Parathyroid adenoma (tissue), 2 donors: ENCODE data around the gene UCHL3.

ENCODE experiments used
- H2AFZ ChIP-seq: fragments of 300-600 bp; sonication (generic); one replicate; pipeline ENCODE4 v1.7.0; 2017; ENCODE audit warnings: antibody characterized with exemption, mild to moderate bottlenecking
- H3K27ac ChIP-seq: fragments of 300-600 bp; sonication (generic); one replicate; pipeline ENCODE4 v1.7.0; 2017
- H3K27me3 ChIP-seq: fragments of 300-600 bp; sonication (generic); one replicate; pipeline ENCODE4 v1.7.0; 2017; ENCODE audit warnings: low read length; ENCODE audit not compliant: control insufficient read depth, insufficient read depth
- H3K36me3 ChIP-seq: fragments of 300-600 bp; sonication (generic); one replicate; pipeline ENCODE4 v1.7.0; 2017; ENCODE audit warnings: low read length; ENCODE audit not compliant: control insufficient read depth, insufficient read depth
- H3K4me1 ChIP-seq: fragments of 300-600 bp; sonication (generic); one replicate; pipeline ENCODE4 v1.7.0; 2017; ENCODE audit warnings: control low read depth
- H3K4me2 ChIP-seq: fragments of 300-600 bp; sonication (generic); one replicate; pipeline ENCODE4 v1.7.0; 2017; ENCODE audit warnings: low read length
- H3K4me3 ChIP-seq: fragments of 300-600 bp; sonication (generic); one replicate; pipeline ENCODE4 v1.7.0; 2017; ENCODE audit warnings: low read depth, low read length
- H3K79me2 ChIP-seq: fragments of 300-600 bp; sonication (generic); one replicate; pipeline ENCODE4 v1.7.0; 2017; ENCODE audit warnings: control low read depth
- H3K9ac ChIP-seq: fragments of 300-600 bp; sonication (generic); one replicate; pipeline ENCODE4 v1.7.0; 2017; ENCODE audit warnings: mild to moderate bottlenecking
- H3K9me3 ChIP-seq: fragments of 300-600 bp; sonication (generic); one replicate; pipeline ENCODE4 v1.7.0; 2017; ENCODE audit warnings: low read length; ENCODE audit not compliant: control insufficient read depth
- TF ChIP-seq, protein P1 (sequence below): fragments of 300-600 bp; sonication (generic); IDR thresholded peaks from one replicate; pipeline ENCODE4 v1.7.0; 2017; ENCODE audit warnings: antibody characterized with exemption, mild to moderate bottlenecking
- donor health status: primary hyperparathyroidism.

The UCHL3 gene

DNA sequence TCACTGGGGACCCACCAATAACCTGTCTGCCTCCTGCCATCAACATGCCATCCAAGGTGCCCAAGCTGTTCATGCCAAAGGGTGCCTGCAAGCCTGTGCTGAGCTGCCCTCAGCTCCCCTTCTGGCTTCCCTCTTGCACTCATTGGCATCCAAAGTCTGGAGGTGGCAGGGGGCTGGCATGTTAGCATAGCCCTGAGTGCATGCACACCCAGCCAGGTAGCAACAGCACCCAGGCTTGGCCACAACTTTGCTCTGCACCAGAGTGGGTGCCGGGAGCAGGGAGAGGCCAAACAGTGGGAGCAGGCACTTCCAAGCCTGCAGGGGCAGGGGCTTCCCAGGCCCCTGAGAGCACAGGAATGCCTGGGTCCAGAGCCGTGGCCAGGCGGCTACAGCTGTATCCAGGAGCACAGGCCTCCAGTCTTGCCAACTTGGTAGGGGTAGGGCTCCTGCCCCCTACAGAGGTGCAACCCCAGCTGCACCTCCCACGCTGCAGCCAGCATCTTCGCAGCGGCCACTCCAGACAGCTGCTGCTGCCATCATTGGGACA lies 41.5 kb upstream of the UCHL3 start:
- no peak overlapping the region for H3K27ac ChIP-seq
- H3K4me2 ChIP-seq, result no peak overlapping the region
- H3K4me3 ChIP-seq, result no peak overlapping the region
- H2AFZ ChIP-seq, result no peak overlapping the region
- no peaks in the 10 kb centered on the region for H3K4me1 ChIP-seq
- no peak overlapping the region for H3K9ac ChIP-seq
- no peaks in the 10 kb centered on the region for H3K27me3 ChIP-seq
- no peaks in the 10 kb centered on the region for H3K36me3 ChIP-seq
- H3K9me3 ChIP-seq, result no peaks in the 10 kb centered on the region
- TF ChIP-seq, protein P1, sequence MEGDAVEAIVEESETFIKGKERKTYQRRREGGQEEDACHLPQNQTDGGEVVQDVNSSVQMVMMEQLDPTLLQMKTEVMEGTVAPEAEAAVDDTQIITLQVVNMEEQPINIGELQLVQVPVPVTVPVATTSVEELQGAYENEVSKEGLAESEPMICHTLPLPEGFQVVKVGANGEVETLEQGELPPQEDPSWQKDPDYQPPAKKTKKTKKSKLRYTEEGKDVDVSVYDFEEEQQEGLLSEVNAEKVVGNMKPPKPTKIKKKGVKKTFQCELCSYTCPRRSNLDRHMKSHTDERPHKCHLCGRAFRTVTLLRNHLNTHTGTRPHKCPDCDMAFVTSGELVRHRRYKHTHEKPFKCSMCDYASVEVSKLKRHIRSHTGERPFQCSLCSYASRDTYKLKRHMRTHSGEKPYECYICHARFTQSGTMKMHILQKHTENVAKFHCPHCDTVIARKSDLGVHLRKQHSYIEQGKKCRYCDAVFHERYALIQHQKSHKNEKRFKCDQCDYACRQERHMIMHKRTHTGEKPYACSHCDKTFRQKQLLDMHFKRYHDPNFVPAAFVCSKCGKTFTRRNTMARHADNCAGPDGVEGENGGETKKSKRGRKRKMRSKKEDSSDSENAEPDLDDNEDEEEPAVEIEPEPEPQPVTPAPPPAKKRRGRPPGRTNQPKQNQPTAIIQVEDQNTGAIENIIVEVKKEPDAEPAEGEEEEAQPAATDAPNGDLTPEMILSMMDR, result no peak
- H3K79me2 ChIP-seq, result no peaks in the 10 kb centered on the region

DNA sequence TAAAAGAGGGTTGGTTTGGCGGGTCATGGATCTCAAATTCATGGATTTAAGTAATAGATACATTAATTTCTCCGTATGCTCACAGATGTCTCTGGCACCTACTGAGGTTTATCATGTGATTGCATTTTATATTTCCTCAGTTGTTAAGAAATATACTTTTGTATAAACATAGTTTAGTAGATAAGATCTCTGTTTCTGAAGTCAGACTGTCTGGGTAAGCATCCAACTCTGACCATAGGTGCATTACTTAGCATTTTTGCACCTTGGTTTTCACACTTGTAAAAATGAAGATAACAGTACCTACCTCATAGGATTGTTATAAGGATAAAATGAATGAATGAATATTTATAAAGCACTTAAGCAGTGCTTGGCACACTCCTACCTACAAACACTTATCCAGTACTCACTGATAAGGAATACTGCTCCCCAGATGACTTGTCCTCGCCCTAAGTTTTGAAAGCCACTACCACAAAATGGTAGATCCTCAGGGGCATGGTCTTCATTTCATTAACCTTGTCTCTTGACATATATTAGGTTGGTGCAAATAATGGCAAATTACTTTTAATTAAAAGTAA lies 38.5 kb upstream of the UCHL3 start:
- Histone ChIP-seq H3K79me2 (no peaks in the 10 kb centered on the region), H3K9ac (no peak overlapping the region), H3K27me3 (no peaks in the 10 kb centered on the region), H3K4me2 (no peak overlapping the region), H2AFZ (no peak overlapping the region), H3K36me3 (no peaks in the 10 kb centered on the region), H3K27ac (no peak overlapping the region), H3K4me3 (no peak overlapping the region), H3K9me3 (no peaks in the 10 kb centered on the region), H3K4me1 (no peaks in the 10 kb centered on the region)
- TF ChIP-seq, protein P1, result no peak

GRCh38 chr13:75512253-75512652 lies 37.3 kb upstream of the UCHL3 start:
- Histone ChIP-seq H3K4me1 (no peaks in the 10 kb centered on the region), H3K9me3 (no peaks in the 10 kb centered on the region), H3K27me3 (no peaks in the 10 kb centered on the region), H3K9ac (no peak overlapping the region), H3K36me3 (no peaks in the 10 kb centered on the region), H3K79me2 (no peaks in the 10 kb centered on the region), H3K27ac (no peak overlapping the region), H2AFZ (no peak overlapping the region), H3K4me3 (no peak overlapping the region), H3K4me2 (no peak overlapping the region)
- TF ChIP-seq, protein P1, result no peak

DNA sequence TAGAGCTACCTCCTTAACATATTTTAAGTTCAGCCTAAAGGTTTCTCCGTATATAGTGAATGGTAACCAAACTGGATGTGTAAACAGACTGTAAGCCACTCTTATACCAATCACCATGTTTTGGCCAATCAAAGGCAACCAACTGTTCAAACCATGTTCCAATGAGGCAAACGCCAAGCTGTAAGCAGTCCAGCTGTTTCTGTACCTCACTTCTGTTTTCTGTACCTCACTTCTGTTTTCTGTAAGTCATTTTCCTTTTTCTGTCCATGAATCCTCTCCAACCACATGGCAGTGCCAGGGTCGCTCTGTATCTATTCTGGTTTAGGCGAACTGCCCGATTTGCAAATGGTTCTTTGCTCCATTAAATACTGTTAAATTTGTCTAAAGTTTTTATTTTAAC lies 36.3 kb upstream of the UCHL3 start:
- Histone ChIP-seq H3K36me3 (no peaks in the 10 kb centered on the region), H3K4me2 (no peak overlapping the region), H3K27ac (no peak overlapping the region), H3K9me3 (no peaks in the 10 kb centered on the region), H3K4me3 (no peak overlapping the region), H3K9ac (no peak overlapping the region), H3K79me2 (no peaks in the 10 kb centered on the region), H2AFZ (no peak overlapping the region), H3K27me3 (no peaks in the 10 kb centered on the region), H3K4me1 (no peaks in the 10 kb centered on the region)
- TF ChIP-seq, protein P1, result no peak
